K562 (cell line): Measurements from ENCODE around the gene AP5Z1. TPM values are rescaled to one million over a fixed set of nuclear protein-coding genes. Genes with fewer than 3 reads are reported as not detected.

Experiments
- ATAC-seq: fragments of 200-7000 bp; cut with Tn5 transposase; 3 replicates; pipeline ENCODE4 v1.9.1; 2020; ENCODE audit warnings: moderate library complexity
- BruUV-seq: library from RNA; stranded (reverse); fragments of 400-500 nt; replicated peaks from 2 replicates; lab custom pipeline; 2021; lab: Mats Ljungman, UMichigan
- CTCF ChIA-PET: fragments of 300-600 bp; formaldehyde crosslinking; extraction: SDS; loops from one replicate; lab custom pipeline; 2021; ENCODE audit warnings: low intra/inter-chr PET ratio; lab: Yijun Ruan, JAX
- POLR2A ChIA-PET: fragments of 300-600, 350-650 bp; sonication (Branson Sonifier 250); formaldehyde crosslinking; extraction: SDS; loops from one replicate; lab custom pipeline; 2021; ENCODE audit warnings: antibody characterized with exemption, inconsistent platforms; lab: Yijun Ruan, JAX
- DNase-seq, 4 experiments: peaks; one replicate each; pipeline versions ENCODE4 v3.0.0 to v3.0.0-alpha.2; 2011 to 2018; ENCODE audit warnings: low spot score in 3 of 4, mixed read lengths in 3 of 4; ENCODE audit errors: extremely low read depth in 1 of 4
- FAIRE-seq: peaks from 2 replicates; lab custom pipeline; 2011; peaks lifted over from hg19 to GRCh38; lab: Jason Lieb, UNC
- H2AFZ ChIP-seq: 2 replicates; pipeline ENCODE4 v1.6.0; 2011; ENCODE audit warnings: low read depth, low read length, control low read depth, inconsistent platforms
- H3K27ac ChIP-seq: fragments of 200-600 bp; 3 replicates; pipeline ENCODE4 v1.8.0; 2011; ENCODE audit warnings: low read depth, mild to moderate bottlenecking, control low read depth, inconsistent platforms, low read length, moderate library complexity, mixed read lengths; ENCODE audit errors: extremely low read depth
- H3K27me3 ChIP-seq, 2 experiments: fragments of 300-600 bp in 1 of 2; 2 replicates in 1 of 2; 3 replicates in 1 of 2; pipeline versions ENCODE4 v1.6.0 to v1.8.0; 2011; ENCODE audit warnings: inconsistent platforms in 2 of 2, low read length in 2 of 2, mild to moderate bottlenecking in 1 of 2, mixed read lengths in 1 of 2, moderate library complexity in 1 of 2; ENCODE audit not compliant: control insufficient read depth in 2 of 2, insufficient read depth in 2 of 2
- H3K36me3 ChIP-seq: fragments of 300-600 bp; 3 replicates; pipeline ENCODE4 v1.8.0; 2011; ENCODE audit warnings: mild to moderate bottlenecking, low read length, inconsistent platforms; ENCODE audit not compliant: control insufficient read depth, insufficient read depth
- H3K4me1 ChIP-seq, 2 experiments: fragments of 200-600 bp in 1 of 2; replicated peaks in 1 of 2; 2 replicates in 1 of 2; 3 replicates in 1 of 2; pipeline versions ENCODE4 v1.5.1 to v1.8.0; 2011; ENCODE audit warnings: inconsistent platforms in 2 of 2, low read length in 2 of 2, mild to moderate bottlenecking in 1 of 2, mixed read lengths in 1 of 2, moderate library complexity in 1 of 2; ENCODE audit not compliant: control insufficient read depth in 2 of 2, insufficient read depth in 2 of 2
- H3K4me2 ChIP-seq: 2 replicates; pipeline ENCODE4 v1.6.1; 2011; ENCODE audit warnings: low read length, control low read depth, inconsistent platforms, mixed read lengths; ENCODE audit not compliant: insufficient read depth
- H3K4me3 ChIP-seq: fragments of 200-600 bp; sonication (generic), shearing (Covaris generic); 2 replicates; pipeline ENCODE4 v1.5.1; 2016; ENCODE audit warnings: control low read depth, inconsistent platforms
- H3K79me2 ChIP-seq: fragments of 200-600 bp; 3 replicates; pipeline ENCODE4 v1.8.0; 2011; ENCODE audit warnings: low read length, inconsistent platforms; ENCODE audit not compliant: control insufficient read depth, insufficient read depth
- H3K9ac ChIP-seq, 2 experiments: 2 replicates each; pipeline versions ENCODE4 v1.6.0 to v1.6.1; 2011; ENCODE audit warnings: low read depth in 2 of 2, low read length in 2 of 2, control low read depth in 1 of 2, inconsistent platforms in 1 of 2, mild to moderate bottlenecking in 1 of 2, mixed read lengths in 1 of 2; ENCODE audit not compliant: insufficient read depth in 1 of 2
- H3K9me1 ChIP-seq: one replicate; pipeline ENCODE4 v1.6.0; 2011; ENCODE audit warnings: inconsistent platforms, mild to moderate bottlenecking, low read length, moderate library complexity; ENCODE audit not compliant: control insufficient read depth, insufficient read depth
- H3K9me3 ChIP-seq: replicated peaks from 2 replicates; pipeline ENCODE4 v1.5.1; 2011; ENCODE audit warnings: low read depth, low read length, inconsistent platforms; ENCODE audit not compliant: control insufficient read depth, insufficient read depth
- H4K20me1 ChIP-seq: replicated peaks from 2 replicates; pipeline ENCODE4 v1.6.1; 2011; ENCODE audit warnings: low read length, inconsistent platforms, mixed read lengths; ENCODE audit not compliant: control insufficient read depth, insufficient read depth
- E2F5 ChIP-seq: sonication (generic); formaldehyde crosslinking; IDR thresholded peaks from 2 replicates; pipeline ENCODE4 v1.8.0; 2022; ENCODE audit warnings: mild to moderate bottlenecking, missing genetic modification reagents
- MCM3 ChIP-seq: fragments of 450-650 bp; IDR thresholded peaks from 2 replicates; pipeline ENCODE4 v1.6.1; 2016
- NR2C1 ChIP-seq, 2 experiments: fragments of 450-650 bp; IDR thresholded peaks; 2 replicates each; pipeline ENCODE4 v1.6.1; 2017; ENCODE audit warnings: mild to moderate bottlenecking in 2 of 2, antibody characterized with exemption in 1 of 2, inconsistent platforms in 1 of 2, missing compliant biosample characterization in 1 of 2, missing genetic modification characterization in 1 of 2
- SMARCE1 ChIP-seq: fragments of 450-650 bp; IDR thresholded peaks from 2 replicates; pipeline ENCODE4 v1.7.1; 2016; ENCODE audit warnings: mild to moderate bottlenecking
- ZNF274 ChIP-seq: IDR thresholded peaks from 2 replicates; pipeline ENCODE4 v1.6.1; 2011; ENCODE audit warnings: low read depth, mild to moderate bottlenecking, low read length, moderate library complexity, borderline replicate concordance
- WGBS: fragments of 100-300 bp; shearing (Covaris generic); methylation state at CpG from one replicate; pipeline ENCODE4 v1.1.6; 2016; ENCODE audit warnings: low coverage, mixed read lengths; ENCODE audit not compliant: insufficient coverage; ENCODE audit errors: missing lambda C conversion rate; 5-methylcytosine and 5-hydroxymethylcytosine counted together
- in situ Hi-C: fragments of 300-500 bp; cut with MboI; formaldehyde crosslinking; loops from 4 replicates; pipeline ENCODE4 v1.15.0; 2018; ENCODE audit warnings: inconsistent platforms, mixed read lengths
- intact Hi-C: fragments of 100-400 bp; cut with micrococcal nuclease; formaldehyde crosslinking; loops from 2 replicates; pipeline ENCODE4 v1.14.2; 2022
- polyA plus RNA-seq, 8 experiments: library from polyadenylated mRNA; depleted of rRNA in 4 of 8; stranded (reverse) in 5 of 8; unstranded in 3 of 8; fragments of >200 nt; fragmentation: Nextera tagmentation in 2 of 8; fragmentation: Illumina TruSeq in 1 of 8; extraction: Ambion mirVana in 2 of 8; extraction: Trizol in 1 of 8; gene quantifications; 2 replicates each; pipeline versions ENCODE4 v1.2.1 to v1.2.3, GENCODE V29; 2011 to 2014; ENCODE audit warnings: inconsistent platforms in 1 of 8, missing spikeins in 1 of 8
- total RNA-seq, 7 experiments: library from RNA; depleted of rRNA in 6 of 7; stranded (reverse); fragments of >200 nt in 6 of 7; fragmentation: Illumina TruSeq in 2 of 7; extraction: Trizol in 2 of 7; gene quantifications; 2 replicates each; pipeline versions ENCODE4 v1.2.1 to v1.2.3, GENCODE V29; 2011 to 2021; ENCODE audit warnings: low replicate concordance in 1 of 7
- TF ChIP-seq, protein P1 (sequence below): fragments of 250-450 bp; sonication (Bioruptor Pico); IDR thresholded peaks from 2 replicates; pipeline ENCODE4 v1.5.1; 2021; ENCODE audit warnings: mild to moderate bottlenecking
- TF ChIP-seq, protein P2 (sequence below): sonication (generic); formaldehyde crosslinking; IDR thresholded peaks from 2 replicates; pipeline ENCODE4 v1.5.0; 2020; ENCODE audit warnings: missing genetic modification reagents

Gene AP5Z1
- total and polyA plus RNA-seq, 9 of the 15 experiments (the other 6 are each of a cell fraction or from before 2014, with no cell fraction given): 0.06 to 31.1 (median 6.4) TPM

GRCh38 chr7:4837803-4838625, 62.6 kb downstream of the AP5Z1 start:
- no peak for FAIRE-seq
- DNase-seq: no peak
- Histone ChIP-seq H3K4me3 (no peak overlapping the region), H3K4me2 (no peak overlapping the region), H3K79me2 (no peaks in the 10 kb centered on the region; the same call in 2 of the 3 replicates), H3K9me1 (no peaks in the 10 kb centered on the region), H3K27ac (no peak overlapping the region), H3K27me3 (no peaks in the 10 kb centered on the region), H2AFZ (no peak overlapping the region), H3K36me3 (no peaks in the 10 kb centered on the region), H4K20me1 (peaks cover 5% of the 10 kb centered on the region), H3K9me3 (no peaks in the 10 kb centered on the region), H3K9ac (no peak overlapping the region; a peak in 1 of 4 replicates), H3K4me1 (peaks cover 0 to 35% of the 10 kb centered on the region in 2 experiments; a peak in 2 of 5 replicates)
- TF ChIP-seq ZNF274: no peak
- TF ChIP-seq SMARCE1: no peak
- TF ChIP-seq, protein P1, sequence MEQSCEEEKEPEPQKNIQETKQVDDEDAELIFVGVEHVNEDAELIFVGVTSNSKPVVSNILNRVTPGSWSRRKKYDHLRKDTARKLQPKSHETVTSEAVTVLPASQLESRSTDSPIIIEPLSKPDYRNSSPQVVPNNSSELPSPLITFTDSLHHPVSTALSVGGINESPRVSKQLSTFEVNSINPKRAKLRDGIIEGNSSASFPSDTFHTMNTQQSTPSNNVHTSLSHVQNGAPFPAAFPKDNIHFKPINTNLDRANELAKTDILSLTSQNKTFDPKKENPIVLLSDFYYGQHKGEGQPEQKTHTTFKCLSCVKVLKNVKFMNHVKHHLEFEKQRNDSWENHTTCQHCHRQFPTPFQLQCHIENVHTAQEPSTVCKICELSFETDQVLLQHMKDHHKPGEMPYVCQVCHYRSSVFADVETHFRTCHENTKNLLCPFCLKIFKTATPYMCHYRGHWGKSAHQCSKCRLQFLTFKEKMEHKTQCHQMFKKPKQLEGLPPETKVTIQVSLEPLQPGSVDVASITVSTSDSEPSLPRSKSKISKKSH (CRISPR knock-in tag): no peak
- TF ChIP-seq NR2C1 (IDR thresholded peaks at IDR 0.05): no peak
- no peak for TF ChIP-seq NR2C1 (tag; IDR thresholded peaks at IDR 0.05)
- no peak for TF ChIP-seq MCM3
- TF ChIP-seq, protein P2, sequence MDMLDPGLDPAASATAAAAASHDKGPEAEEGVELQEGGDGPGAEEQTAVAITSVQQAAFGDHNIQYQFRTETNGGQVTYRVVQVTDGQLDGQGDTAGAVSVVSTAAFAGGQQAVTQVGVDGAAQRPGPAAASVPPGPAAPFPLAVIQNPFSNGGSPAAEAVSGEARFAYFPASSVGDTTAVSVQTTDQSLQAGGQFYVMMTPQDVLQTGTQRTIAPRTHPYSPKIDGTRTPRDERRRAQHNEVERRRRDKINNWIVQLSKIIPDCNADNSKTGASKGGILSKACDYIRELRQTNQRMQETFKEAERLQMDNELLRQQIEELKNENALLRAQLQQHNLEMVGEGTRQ (CRISPR knock-in tag): no peak
- TF ChIP-seq E2F5 (CRISPR knock-in tag): no peak
- 58% methylated on average over 24 of the region's 30 CpGs for WGBS
- ChIA-PET CTCF (no interaction called here), POLR2A (no interaction called here)
- intact Hi-C loops (no loop called here), in situ Hi-C loops (no loop called here)
- no peak for ATAC-seq
- no TSS peak for BruUV-seq
